PC-9 (cell line): ENCODE results near the gene FAM53A.

Experiments used
- EZH2 ChIP-seq: fragments of 200-600 bp; sonication (generic); IDR thresholded peaks from 2 replicates; pipeline ENCODE4 v1.8.0; 2017; ENCODE audit warnings: antibody characterized with exemption, low read depth
- TF ChIP-seq, protein P1 (sequence below): fragments of 200-600 bp; sonication (generic); conservative IDR thresholded peaks from 2 replicates; pipeline ENCODE4 v1.6.1; 2017; ENCODE audit warnings: mixed run types, antibody characterized with exemption, mild to moderate bottlenecking, moderate library complexity

DNA sequence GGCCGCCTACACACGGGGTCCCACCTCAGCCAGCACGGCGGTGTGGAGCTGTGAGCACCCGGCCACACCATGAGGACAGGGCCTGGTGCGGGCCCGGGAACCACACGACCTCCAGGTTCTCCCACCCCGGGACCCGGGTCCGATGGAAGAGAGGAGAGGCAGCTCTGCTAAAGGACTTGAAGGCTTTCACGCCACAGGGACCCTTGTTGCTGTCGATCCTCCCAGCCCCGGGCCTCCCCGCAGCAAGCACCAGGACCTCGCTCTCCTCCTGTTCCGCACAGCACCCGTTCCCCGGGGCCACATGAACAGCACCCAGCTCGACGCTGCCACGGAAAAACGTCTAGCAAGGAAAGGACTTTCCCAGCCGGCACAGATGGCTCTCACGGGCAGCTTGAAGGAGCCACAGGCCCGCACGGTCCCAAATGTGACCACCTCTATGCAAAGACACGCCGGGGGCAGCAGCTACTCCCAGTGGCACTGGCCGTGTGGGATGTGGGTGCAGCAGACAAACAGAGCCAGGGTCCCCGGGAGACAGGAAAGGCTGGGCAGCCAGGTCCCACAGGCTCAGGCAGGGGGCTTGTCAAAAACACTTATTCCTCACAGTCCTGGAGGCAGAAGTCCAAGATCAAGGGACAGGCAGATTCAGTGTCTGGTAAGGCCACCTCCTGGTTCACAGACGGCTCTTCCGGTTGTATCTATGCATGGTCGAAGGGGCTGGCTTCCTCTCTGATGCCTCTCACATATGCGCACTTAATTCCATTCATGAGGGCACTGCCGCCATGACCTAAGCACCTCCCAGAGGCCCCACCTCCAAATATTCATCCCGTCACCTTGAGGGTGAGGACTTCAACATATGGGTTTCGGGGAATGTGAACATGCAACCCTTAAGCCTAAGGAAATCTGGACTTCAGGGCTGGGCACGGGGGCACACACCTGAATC lies 24.7 kb downstream of the FAM53A start:
- TF ChIP-seq, protein P1, sequence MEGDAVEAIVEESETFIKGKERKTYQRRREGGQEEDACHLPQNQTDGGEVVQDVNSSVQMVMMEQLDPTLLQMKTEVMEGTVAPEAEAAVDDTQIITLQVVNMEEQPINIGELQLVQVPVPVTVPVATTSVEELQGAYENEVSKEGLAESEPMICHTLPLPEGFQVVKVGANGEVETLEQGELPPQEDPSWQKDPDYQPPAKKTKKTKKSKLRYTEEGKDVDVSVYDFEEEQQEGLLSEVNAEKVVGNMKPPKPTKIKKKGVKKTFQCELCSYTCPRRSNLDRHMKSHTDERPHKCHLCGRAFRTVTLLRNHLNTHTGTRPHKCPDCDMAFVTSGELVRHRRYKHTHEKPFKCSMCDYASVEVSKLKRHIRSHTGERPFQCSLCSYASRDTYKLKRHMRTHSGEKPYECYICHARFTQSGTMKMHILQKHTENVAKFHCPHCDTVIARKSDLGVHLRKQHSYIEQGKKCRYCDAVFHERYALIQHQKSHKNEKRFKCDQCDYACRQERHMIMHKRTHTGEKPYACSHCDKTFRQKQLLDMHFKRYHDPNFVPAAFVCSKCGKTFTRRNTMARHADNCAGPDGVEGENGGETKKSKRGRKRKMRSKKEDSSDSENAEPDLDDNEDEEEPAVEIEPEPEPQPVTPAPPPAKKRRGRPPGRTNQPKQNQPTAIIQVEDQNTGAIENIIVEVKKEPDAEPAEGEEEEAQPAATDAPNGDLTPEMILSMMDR = no peak
- TF ChIP-seq EZH2 = no peak
